DMS53 treated with DMSO at 0.1 percent for 48 hours (cell line): Measurements from ENCODE around the gene BMP6.
A peak's percentile ranks its signal among the peaks of the same experiment; 100 is the strongest.

Experiments used
- DNase-seq: peaks from one replicate; lab custom pipeline; 2025; ENCODE audit not compliant: unreplicated experiment; lab: John Stamatoyannopoulos, UW

The BMP6 gene

DNA sequence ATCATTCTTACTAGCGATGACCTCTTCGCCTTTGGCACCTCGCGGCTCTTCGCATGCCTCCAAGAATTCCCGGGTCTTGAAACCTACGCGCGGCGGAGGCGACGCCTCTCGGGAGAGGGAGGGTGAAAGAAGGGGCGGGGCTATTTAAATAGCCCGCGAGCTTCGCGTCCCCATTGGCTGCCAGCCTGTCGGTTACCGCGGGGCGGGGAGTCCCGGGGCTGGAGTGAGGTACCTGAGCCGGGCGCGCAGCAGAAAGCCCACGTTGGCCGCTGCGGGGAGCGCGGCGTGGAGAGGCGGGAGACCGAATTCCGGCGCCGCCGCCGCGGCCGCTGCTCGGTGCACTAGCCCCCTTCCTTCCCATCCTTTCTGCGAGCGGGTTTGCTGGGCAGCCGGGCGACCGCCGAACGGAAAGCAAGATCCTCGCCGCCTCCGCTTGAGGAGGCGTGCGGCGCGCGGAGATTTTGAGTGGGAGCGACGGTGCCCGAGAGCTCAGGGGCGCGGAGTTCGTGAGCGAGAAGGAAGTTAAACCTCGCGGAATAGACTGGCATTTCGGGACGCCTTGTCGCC, at the start of gene BMP6:
Gene BMP6 (plus strand): TSS at position 251 of the 567 bp plus-strand sequence. CDS start 857 bp downstream, outside the sequence.
- DNase-seq, result peak; percentile 82

DNA sequence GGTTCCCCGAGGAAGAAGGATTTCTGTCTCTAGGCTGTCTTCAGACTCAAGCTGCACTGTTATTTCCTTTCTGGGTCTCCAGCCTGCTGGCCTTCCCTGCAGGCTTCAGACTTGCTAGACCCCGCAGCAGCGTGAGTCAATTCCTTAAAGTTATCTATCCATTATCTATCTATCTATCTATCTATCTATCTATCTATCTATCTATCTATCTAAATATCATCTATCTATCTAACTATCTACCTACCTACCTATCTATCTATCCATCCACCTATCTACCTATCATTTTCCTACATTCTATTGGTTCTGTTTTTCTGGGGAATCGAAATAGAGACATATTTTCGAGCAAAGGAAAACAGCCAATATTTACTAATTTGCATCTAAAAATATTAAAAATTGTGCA, 48.7 kb upstream of the BMP6 start:
- DNase-seq, result no peak

DNA sequence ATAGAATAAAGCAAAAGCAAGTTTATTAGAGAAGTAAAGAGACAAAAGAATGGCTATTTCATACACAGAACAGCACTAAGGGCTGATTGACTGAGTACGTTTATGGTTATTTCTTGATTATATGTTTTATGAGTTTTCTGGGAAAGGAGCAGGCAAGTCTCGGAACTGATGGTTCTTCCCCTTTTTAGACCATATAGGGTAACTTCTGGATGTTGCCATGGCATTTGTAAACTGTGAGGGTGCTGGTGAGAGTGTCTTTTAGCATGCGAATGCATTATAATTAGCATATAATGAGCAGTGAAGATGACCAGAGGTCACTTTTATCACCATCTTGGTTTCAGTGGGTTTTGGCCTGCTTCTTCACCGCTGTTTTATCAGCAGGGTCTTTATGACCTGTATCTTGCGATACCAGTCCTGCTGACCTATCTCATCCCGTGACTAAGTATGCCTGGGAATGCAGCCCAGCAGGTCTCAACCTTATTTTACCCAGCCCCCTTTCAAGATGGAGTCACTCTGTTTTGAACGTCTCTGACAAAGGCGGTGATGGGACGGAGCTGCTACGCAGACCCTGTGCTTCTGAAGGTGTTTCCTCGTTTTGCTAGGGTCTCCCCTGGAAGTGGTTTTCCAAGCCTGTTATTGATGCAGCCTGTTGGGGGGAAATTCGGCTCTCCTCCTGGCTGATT, 45.4 kb upstream of the BMP6 start:
- DNase-seq, result no peak

DNA sequence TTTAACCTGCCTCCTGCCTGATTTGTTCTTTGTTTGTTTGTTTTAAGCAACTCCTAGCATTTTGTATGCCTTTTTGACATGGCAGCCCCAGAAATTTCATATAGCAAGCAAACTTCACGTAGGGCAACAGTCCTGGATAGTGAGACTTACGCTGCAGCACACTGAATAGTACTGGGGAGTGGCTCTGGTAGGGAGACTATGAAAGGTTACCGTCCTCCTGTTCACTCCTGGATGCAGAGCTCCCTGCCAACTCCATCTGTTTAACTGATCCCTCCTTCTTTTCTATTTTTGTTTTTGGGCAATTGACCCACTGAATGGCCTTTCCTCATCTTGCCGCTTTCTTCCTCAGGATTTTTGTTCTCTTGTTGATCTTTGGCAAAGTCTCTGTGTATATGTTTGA, 44.5 kb upstream of the BMP6 start:
- no peak for DNase-seq

DNA sequence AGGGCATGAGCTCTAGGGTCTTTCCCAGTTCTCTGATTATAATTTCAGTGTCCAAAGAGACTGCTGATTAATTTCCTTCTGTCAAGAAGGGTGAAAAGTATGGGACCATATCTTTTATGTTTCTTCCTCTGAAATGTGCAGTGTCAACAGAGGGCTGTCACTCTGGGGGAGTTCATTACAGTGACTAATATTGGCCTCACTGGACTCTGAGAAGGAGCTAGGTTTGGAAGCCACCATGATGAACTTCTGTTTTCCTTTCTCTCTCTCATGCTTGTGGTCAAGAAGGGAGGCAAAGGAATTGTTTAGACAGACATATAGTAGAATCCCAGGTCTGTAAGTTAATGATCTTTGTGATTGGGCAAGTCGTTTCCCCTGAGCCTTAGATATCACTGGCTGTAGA, 41.8 kb upstream of the BMP6 start:
- DNase-seq, result no peak

DNA sequence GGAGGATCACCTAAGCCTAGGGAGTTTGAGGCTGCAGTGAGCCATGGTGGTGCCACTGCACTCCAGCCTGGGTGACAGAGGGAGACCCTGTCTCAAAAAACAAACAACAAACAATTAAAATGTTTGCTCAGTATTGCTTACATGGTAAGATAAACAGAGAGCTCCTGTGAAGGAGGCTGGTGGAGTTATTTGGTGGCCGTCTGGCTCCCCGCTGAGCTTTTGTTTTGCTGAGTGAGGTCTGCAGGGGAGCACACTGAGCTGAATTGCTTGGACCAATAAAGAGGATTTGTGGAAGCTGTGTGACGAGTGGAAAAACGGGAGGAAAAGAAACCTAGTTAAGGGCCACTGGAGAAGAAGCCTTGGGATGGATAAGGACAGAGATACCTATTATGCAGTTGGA, 41.1 kb upstream of the BMP6 start:
- DNase-seq, result peak; percentile 67

DNA sequence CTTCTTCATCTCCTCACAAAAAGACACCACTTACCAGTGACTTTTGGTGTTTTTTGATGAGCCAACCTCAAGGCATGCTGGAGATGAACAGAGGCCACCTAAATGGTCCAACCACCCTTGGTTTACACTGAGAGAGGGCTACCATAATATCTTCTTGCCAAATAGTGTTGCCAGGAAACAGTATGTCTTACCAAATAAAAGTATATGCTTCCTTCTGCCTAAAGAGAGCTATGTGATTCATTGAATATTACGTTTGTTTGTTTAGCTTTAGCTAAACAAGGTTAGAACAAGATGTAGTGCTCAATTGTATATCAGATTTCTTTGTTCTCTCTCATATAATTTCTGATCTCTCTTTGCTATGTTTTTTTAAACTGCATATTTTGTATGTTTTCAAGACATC, 40.6 kb upstream of the BMP6 start:
- peak; percentile 29 for DNase-seq

DNA sequence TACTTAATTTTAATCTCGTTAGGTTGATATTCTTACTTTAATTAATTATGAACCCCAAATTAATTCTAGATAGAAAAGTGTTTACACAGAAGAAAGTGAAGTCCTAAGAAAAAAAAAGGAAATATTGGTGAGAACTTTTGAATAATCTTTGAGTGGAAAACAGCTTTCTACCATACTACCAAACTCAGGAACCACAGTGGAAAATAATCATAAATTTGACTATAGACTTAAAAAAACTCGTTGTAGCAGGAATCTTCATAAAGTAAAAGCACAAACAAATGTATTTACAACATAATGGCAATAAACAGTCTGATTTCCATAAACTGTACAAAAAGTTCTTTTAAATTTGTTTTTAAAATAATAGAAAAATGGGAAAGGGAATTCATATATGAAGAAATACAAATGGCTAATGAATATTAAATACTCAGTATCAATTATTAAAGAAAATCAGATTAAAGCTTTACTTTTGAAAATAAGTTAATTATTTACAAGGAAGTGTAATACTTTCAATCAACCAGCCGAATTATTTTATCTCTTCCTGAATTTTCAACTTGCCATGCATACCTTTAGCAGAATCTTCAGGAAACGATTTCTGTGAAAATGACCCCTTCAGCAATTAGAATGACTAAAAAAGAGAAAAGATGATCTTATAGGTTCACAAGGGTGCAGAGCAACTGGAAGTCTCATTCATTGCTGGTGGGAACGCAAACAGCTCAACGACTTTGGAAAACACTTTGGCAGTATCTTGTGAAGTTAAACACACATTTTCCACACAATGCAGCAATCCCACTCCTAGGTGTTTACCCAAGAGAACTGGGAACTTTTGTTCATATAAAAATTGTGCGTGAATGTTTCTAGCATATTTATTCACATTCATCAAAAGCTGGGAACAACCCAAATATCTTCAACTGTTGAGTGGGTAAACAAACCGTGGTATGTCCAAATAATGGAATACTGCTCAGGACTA, 38.5 kb upstream of the BMP6 start:
- peak; percentile 48 for DNase-seq

DNA sequence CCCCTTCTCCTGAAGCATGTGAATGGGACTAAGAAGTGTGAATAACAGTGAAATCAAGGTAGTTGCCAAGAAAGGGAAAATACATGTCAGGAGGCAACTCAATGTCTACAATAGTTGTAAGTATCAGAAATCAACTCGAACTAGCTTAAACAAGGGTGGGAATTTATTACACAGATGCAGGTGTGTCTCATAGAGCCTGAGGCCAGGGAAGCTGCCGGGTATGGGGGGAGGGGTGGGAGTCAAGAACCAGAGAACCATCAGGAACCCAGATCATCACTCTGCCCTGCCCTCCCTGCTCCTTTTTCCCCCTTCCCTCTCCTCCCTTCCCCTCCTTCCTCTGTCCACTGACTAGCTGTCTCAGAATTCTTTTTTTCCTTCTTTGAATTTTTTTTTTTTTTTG, 34.9 kb upstream of the BMP6 start:
- no peak for DNase-seq

DNA sequence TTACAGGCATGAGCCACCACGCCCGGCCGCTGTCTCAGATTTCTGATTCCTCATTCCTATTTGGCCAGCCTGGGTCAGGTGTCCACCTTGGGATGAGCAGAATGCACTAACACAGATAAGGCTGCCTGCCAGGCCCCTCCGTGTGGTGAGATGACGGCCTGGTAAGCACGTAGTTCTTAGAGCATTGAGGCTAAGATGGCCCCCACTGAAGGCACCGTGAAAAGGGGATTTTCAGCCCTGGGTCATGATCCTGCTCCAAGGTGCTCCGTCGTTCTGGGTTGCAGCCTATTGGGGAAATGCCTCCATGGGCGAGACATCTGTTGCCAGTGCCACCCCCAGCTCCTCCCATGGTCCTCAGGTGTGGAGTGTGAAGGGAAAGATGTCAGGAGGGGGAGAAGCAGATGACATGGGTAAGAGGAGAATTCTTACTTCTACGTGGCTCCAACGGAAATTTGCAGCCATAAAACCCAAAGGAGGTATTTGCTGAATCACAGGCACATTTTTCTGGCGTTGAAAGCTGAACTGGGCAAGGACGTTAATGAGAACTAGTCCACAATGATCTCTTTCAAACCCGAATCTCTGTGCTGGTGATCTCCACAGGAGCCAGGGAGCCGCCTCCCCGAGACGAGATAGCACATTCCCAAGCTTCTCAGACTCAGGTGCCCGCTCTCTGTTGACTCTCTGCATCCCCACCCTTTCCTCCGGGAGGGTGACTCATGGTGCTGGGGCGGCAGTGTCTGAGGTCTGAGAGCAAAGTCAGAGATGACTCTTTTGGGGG, 34.0 kb upstream of the BMP6 start:
- DNase-seq, result peak; percentile 19

DNA sequence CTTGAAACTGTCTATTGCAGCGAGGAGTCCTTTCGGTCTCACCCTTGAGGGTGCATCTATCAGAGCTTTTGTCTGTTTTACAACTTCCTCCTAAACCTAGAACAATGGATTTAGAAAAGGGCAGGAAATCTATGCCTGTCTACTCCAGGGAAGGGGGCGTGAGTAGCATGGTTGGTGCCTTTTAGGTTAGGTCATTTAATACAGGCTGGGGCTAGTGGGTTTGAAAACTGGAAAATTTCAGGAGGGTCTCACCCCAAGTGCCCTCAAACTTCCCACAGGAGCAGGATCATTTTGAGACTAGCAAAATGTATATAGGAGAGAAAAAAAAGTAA, 33.5 kb upstream of the BMP6 start:
- DNase-seq, result no peak

DNA sequence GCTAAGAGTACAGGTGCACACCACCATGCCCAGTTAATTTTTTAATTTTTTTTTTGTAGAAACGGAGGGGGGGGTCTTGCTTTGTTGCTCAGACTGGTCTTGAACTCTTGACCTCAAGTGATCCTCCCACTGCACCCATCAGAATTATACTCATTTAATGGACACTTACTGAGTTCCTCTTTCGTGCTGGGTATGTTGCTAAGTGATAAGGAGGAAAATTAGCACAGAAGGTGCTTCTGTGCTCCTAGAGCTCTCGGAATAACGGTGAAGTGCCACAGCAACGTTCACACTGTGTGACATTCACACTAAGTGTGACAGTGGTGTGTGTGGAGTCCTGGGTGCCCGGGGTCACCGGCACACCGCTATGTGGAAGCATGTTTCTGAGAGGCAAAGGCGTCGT, 32.1 kb upstream of the BMP6 start:
- DNase-seq, result no peak

DNA sequence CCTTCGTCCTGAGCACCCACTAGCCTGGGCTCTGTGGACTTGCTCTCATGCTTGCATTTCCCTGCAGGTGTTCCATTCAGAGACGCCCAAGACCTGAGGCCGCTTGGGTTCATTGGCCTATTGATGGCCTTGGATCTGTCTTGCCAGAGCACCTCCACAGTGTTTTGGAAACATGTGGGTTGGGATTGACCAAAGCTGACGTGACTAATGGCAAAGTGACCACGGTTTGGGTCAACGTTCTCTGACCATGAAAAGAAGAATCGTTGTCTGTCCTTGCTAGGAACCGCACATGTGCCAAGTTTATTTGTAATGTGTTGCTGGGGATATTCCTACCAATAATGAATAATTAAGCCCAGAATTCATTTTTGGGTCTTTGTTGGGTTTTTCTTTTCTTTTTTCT, 29.8 kb upstream of the BMP6 start:
- DNase-seq, result no peak

DNA sequence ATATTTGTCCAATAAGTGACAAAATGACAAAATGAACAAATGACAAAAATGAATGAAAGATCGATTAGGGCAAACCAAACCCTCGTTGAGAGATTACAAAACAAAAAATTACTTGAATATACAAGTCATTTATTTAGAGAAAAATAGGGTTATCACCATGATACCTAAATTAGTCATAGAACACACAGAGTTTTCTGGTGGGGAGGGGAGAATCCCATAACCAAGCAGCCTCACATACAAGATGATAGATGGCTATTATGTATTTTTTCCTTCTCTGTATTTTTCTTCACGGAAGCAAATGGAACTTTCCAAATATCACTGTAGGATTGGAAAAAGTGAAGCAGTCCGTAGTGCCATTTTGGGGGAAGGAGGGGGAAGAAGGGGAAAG, 28.5 kb upstream of the BMP6 start:
- DNase-seq, result no peak

DNA sequence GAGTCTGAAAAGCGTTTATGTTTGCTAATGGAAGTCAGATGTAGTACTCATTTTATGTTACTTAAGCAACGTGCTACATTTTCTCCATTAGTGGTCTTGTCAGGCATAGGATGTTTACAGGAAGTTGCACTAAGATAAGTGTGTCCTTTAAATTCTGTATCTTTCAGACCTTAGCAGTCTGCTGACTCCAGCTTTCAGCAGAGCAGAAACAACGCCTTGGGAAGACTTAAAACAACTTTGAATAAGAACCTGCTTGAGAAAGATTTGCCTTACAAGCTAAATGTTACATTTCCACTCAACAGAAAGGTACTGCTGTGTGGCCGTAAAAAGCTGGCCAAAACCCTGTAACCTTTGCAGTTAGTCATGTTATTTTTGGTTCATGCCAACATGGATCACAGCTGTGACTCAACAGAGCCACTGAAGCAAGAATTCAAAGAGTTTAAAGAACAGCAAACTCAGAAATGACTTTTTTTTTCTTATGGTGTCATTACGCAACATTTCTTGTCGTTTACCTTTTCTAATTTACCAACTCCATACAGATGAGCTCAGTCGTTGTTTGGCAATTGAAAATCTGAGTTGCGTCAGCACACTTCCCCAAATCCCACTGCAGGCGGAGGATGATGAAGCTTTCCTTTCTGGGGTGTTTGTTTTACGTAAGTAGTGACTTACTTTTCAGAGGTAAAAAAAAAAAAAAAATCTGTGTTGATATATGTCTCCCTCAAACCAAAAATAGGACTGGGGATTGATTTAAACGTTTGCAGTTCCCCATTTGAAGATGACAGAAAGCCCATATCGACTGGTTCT, 27.9 kb upstream of the BMP6 start:
- DNase-seq, result no peak

DNA sequence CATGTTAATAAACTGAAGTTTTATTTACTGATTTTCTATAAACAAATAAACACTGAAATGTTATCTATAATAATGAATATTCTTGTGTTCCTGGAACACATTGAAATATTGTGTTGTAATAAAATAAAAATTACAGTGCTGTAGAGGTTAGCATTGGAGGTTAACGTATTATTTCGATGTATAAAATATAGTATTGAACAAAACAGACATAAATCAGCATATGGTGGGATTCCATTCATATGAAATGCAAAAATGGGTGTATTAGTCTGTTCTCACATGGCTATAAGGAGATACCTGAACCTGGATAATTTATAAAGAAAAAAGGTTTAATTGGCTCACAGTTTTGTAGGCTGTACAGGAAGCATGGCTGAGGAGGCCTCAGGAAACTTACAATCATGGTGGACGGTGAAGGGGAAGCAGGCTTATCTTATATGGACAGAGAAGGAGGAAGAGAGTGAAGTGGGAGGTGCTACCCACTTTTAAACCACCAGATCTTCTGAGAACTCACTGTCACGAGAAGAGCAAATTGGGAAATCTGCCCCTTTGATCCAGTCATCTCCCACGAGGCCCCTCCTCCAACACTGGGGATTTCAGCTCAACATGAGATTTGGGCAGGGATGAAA, 24.6 kb upstream of the BMP6 start:
- DNase-seq, result no peak

DNA sequence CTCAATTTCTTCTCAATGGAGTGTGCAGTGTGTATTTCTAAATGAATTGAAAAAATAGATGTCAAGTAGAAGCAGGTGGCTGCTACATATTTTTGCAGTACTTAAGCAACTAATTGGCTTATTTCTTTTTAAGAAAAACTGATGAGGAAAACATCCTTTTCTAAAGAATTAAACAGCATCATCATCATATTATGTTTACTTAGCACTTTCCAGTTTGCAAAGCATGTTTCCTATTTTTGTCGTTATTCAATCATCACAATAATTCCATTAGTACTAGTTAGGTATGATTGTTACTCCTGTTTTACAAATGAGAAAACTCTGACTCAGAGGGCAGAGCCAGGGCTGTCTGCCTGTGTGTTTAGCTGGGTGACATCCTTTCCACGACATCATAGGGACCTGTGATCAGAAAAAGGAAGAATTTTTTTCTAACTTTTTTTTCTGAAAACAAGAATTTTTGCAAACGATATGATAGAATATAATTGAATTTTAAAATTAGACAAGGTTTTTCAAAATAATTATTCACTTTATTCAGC, 22.7 kb upstream of the BMP6 start:
- DNase-seq, result no peak

DNA sequence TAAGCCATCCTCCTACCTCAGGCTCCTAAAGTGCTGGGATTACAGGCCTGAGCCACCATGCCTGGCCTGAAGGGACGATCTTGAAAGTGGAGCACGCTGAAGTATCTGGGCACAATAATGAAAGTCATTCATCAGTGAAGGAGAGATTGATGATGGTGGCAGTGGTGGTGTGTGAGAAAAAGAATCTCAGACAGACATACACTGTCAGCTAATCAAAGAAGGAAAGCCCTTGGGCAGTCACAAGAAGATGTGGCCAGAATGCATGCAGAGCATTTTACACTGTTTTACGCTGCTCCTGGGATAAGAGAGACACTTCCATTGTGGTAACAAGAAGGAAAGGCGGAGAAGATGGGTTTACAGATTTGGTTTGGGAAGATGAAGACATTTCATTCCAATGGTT, 20.4 kb upstream of the BMP6 start:
- no peak for DNase-seq

DNA sequence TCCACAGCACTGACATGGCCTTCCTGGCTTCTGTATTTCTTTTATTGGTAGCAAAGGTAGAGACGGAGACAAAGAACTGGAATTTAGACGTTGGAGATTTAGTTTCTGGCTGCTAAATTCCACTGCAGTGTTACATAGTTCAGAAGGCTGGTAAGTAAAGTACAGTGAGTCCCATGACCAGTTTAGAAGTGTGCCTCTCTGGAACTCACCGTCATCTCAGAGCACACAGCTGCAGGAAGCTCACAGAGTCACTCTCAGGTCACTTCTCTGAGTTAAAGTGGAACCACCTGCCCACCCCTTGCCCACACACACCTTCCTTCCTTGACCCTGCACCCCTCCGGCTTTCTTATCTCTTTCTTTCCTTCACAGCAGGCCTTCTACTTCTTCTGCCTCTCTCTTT, 19.6 kb upstream of the BMP6 start:
- no peak for DNase-seq

DNA sequence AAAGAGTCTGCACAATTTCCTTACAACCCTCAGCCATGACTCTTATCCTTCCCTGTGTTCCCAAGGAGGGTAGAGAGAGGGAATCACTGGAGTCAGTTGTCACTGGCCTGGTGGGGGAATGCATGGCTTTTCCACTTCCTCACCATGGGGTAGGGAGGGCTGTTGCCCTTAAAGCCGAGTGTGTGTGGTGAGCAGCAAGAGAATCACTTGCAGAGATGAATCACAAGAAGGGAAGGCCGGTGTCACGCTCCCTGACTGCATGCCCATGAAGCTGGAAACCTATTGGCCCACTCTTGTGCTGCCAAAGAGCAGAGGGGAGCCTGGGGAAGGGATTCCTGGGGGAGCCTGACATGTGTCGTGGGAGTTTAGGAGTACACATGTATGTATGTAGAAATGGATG, 18.1 kb upstream of the BMP6 start:
- no peak for DNase-seq
